ENCODE data around the gene UXT. TPM values are rescaled to one million over a fixed set of nuclear protein-coding genes. Genes with fewer than 3 reads are reported as not detected.

UXT gene
- total RNA-seq, 2 experiments from 2014 or later = 188 to 197 TPM

- intact Hi-C loops (cut with DNase I, micrococcal nuclease) = no loop called here
- Histone ChIP-seq H3K9me3 (ENCODE audit: control insufficient read depth in 1 of 2, insufficient read depth in 1 of 2, low read length in 2 of 2) (no peaks in the 10 kb centered on the region), H3K4me3 (ENCODE audit: low read length) (no peak overlapping the region), H3K27ac (ENCODE audit: low read depth in 1 of 2, low read length in 2 of 2) (no peak overlapping the region), H3K4me1 (ENCODE audit: insufficient read depth, low read length) (peaks cover 14% of the 10 kb centered on the region), H3K27me3 (ENCODE audit: control insufficient read depth in 1 of 2, insufficient read depth in 2 of 2, low read length in 2 of 2) (no peaks in the 10 kb centered on the region), H3K36me3 (ENCODE audit: insufficient read depth, low read length) (peaks cover 12% of the 10 kb centered on the region)
- Mint-ChIP-seq H3K4me1 (ENCODE audit: low read depth) (peaks cover 18% of the 10 kb centered on the region), H3K9me3 (no peaks in the 10 kb centered on the region), H3K27ac (no peak overlapping the region), H3K36me3 (ENCODE audit: low read depth) (peaks cover 14% of the 10 kb centered on the region), H3K4me3 (no peak overlapping the region), H3K27me3 (no peaks in the 10 kb centered on the region)
- CTCF ChIA-PET = no interaction called here
- POLR2A ChIA-PET = no interaction called here
- TF ChIP-seq, protein P1, sequence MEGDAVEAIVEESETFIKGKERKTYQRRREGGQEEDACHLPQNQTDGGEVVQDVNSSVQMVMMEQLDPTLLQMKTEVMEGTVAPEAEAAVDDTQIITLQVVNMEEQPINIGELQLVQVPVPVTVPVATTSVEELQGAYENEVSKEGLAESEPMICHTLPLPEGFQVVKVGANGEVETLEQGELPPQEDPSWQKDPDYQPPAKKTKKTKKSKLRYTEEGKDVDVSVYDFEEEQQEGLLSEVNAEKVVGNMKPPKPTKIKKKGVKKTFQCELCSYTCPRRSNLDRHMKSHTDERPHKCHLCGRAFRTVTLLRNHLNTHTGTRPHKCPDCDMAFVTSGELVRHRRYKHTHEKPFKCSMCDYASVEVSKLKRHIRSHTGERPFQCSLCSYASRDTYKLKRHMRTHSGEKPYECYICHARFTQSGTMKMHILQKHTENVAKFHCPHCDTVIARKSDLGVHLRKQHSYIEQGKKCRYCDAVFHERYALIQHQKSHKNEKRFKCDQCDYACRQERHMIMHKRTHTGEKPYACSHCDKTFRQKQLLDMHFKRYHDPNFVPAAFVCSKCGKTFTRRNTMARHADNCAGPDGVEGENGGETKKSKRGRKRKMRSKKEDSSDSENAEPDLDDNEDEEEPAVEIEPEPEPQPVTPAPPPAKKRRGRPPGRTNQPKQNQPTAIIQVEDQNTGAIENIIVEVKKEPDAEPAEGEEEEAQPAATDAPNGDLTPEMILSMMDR (IDR thresholded peaks at IDR 0.05) = no peak
- ATAC-seq (ENCODE audit: poor library complexity) (no peak), DNase-seq (no peak)
Measured at GRCh38 chrX:47661539-47661938, 2.6 kb upstream of the UXT start.

GRCh38 chrX:47659421-47659726 is 394 bp upstream of the UXT start:
- ChIA-PET POLR2A (interaction anchor here (1.2 to 1.6 kb wide), 2 partner anchors 9 to 515 kb away, joined by 4 to 7 read pairs; partner anchors contain the start of genes ELK1, NDUFB11 and RBM10), CTCF (no interaction called here)
- Histone ChIP-seq H3K27ac (ENCODE audit: low read depth in 1 of 2, low read length in 2 of 2) (peak overlapping the region; percentile 94 to 99), H3K36me3 (ENCODE audit: insufficient read depth, low read length) (peaks cover 24% of the 10 kb centered on the region), H3K9me3 (ENCODE audit: control insufficient read depth in 1 of 2, insufficient read depth in 1 of 2, low read length in 2 of 2) (no peaks in the 10 kb centered on the region), H3K27me3 (ENCODE audit: control insufficient read depth in 1 of 2, insufficient read depth in 2 of 2, low read length in 2 of 2) (no peaks in the 10 kb centered on the region), H3K4me1 (ENCODE audit: insufficient read depth, low read length) (peaks cover 14% of the 10 kb centered on the region), H3K4me3 (ENCODE audit: low read length) (peak overlapping the region; percentile 77)
- DNase-seq = no peak
- TF ChIP-seq, protein P1 (IDR thresholded peaks at IDR 0.05) = no peak
- Mint-ChIP-seq H3K4me1 (ENCODE audit: low read depth) (peaks cover 24% of the 10 kb centered on the region), H3K9me3 (no peaks in the 10 kb centered on the region), H3K27ac (peak overlapping the region; percentile 97), H3K36me3 (ENCODE audit: low read depth) (peaks cover 31% of the 10 kb centered on the region), H3K27me3 (no peaks in the 10 kb centered on the region), H3K4me3 (peak overlapping the region; percentile 89)
- intact Hi-C loops (cut with DNase I, micrococcal nuclease) = loop anchor here (5.0 to 10.0 kb wide), 6 partner anchors 175 to 1255 kb away; partner anchors contain the start of genes FTSJ1 (in 1 of the 2), NDUFB11 (in 1 of the 2), PIM2 (in 1 of the 2) and SLC35A2 (in 1 of the 2)
- ATAC-seq (ENCODE audit: poor library complexity) = no peak

- peak overlapping the region; percentile 97 for H3K27ac Mint-ChIP-seq
- H3K4me3 Mint-ChIP-seq = peak overlapping the region; percentile 89
- DNase-seq (no peak), ATAC-seq (ENCODE audit: poor library complexity) (no peak)
- CTCF ChIA-PET = no interaction called here
- H3K4me1 ChIP-seq (ENCODE audit: insufficient read depth, low read length) = peaks cover 14% of the 10 kb centered on the region
- POLR2A ChIA-PET = interaction anchor here (1.2 to 1.6 kb wide), 2 partner anchors 8 to 513 kb away, joined by 4 to 7 read pairs; partner anchors contain the start of genes ELK1, NDUFB11 and RBM10
- no peaks in the 10 kb centered on the region for H3K27me3 Mint-ChIP-seq
- peaks cover 33% of the 10 kb centered on the region for H3K36me3 ChIP-seq (ENCODE audit: insufficient read depth, low read length)
- TF ChIP-seq, protein P1 (IDR thresholded peaks at IDR 0.05) = no peak
- H3K4me3 ChIP-seq (ENCODE audit: low read length) = peak overlapping the region; percentile 77
- intact Hi-C loops (cut with DNase I, micrococcal nuclease) = loop anchor here (1.0 to 10.0 kb wide), 7 partner anchors 173 to 1257 kb away; partner anchors contain the start of genes ZNF81 (in 2 of the 2), FTSJ1 (in 1 of the 2), NDUFB11 (in 1 of the 2) and PIM2 (in 1 of the 2)
- no peaks in the 10 kb centered on the region for H3K27me3 ChIP-seq (ENCODE audit: control insufficient read depth in 1 of 2, insufficient read depth in 2 of 2, low read length in 2 of 2)
- H3K9me3 Mint-ChIP-seq = no peaks in the 10 kb centered on the region
- H3K9me3 ChIP-seq (ENCODE audit: control insufficient read depth in 1 of 2, insufficient read depth in 1 of 2, low read length in 2 of 2) = no peaks in the 10 kb centered on the region
- H3K36me3 Mint-ChIP-seq (ENCODE audit: low read depth) = peaks cover 37% of the 10 kb centered on the region
- peaks cover 24% of the 10 kb centered on the region for H3K4me1 Mint-ChIP-seq (ENCODE audit: low read depth)
- peak overlapping the region; percentile 94 to 99 for H3K27ac ChIP-seq (ENCODE audit: low read depth in 1 of 2, low read length in 2 of 2)
Measured at GRCh38 chrX:47658301-47658683, 688 bp downstream of the UXT start.

All from CD4-positive, alpha-beta T cell (primary cell).